Endothelial cell of umbilical vein (primary cell): ENCODE results near the gene LATS1. TPM values are rescaled to one million over a fixed set of nuclear protein-coding genes. Genes with fewer than 3 reads are reported as not detected.

ENCODE experiments used
- BruUV-seq: library from RNA; stranded (reverse); fragments of 400-500 nt; replicated peaks from 2 replicates; lab custom pipeline; 2021; lab: Mats Ljungman, UMichigan
- CTCF ChIA-PET: fragments of 300-600, 350-600 bp; sonication (Branson Sonifier 250); formaldehyde crosslinking; loops from one replicate; lab custom pipeline; 2021; ENCODE audit warnings: antibody characterized with exemption, inconsistent platforms; lab: Charles Lee
- POLR2A ChIA-PET: fragments of 300-600, 350-600 bp; sonication (Branson Sonifier 250); formaldehyde crosslinking; loops from one replicate; lab custom pipeline; 2021; ENCODE audit warnings: antibody characterized with exemption, inconsistent platforms; lab: Charles Lee
- DNase-seq: peaks from one replicate; pipeline ENCODE4 v3.0.0-alpha.2; 2011; ENCODE audit warnings: low read depth, low spot score
- FAIRE-seq: peaks from 2 replicates; lab custom pipeline; 2011; peaks lifted over from hg19 to GRCh38; lab: Jason Lieb, UNC
- H2AFZ ChIP-seq: 2 replicates; pipeline ENCODE4 v1.6.0; 2012; ENCODE audit warnings: low read depth, low read length, control low read depth, inconsistent platforms
- H3K27ac ChIP-seq: 2 replicates; pipeline ENCODE4 v1.5.1; 2011; ENCODE audit warnings: low read depth, mild to moderate bottlenecking, control low read depth, low read length, moderate library complexity; ENCODE audit not compliant: insufficient read depth
- H3K27me3 ChIP-seq, 2 experiments: 2 replicates each; pipeline versions ENCODE4 v1.6.0 to v1.6.1; 2011; ENCODE audit warnings: low read length in 2 of 2, mixed read lengths in 1 of 2; ENCODE audit not compliant: control insufficient read depth in 2 of 2, insufficient read depth in 2 of 2
- H3K36me3 ChIP-seq, 2 experiments: 2 replicates in 1 of 2; 3 replicates in 1 of 2; pipeline ENCODE4 v1.5.1; 2011; ENCODE audit warnings: low read length in 2 of 2, mild to moderate bottlenecking in 1 of 2, moderate library complexity in 1 of 2; ENCODE audit not compliant: control insufficient read depth in 2 of 2, insufficient read depth in 2 of 2; ENCODE audit errors: extremely low read depth in 1 of 2
- H3K4me1 ChIP-seq: 3 replicates; pipeline ENCODE4 v1.5.1; 2011; ENCODE audit warnings: mild to moderate bottlenecking, low read length; ENCODE audit not compliant: control insufficient read depth, insufficient read depth; ENCODE audit errors: extremely low read depth
- H3K4me2 ChIP-seq: 2 replicates; pipeline ENCODE4 v1.6.1; 2011; ENCODE audit warnings: low read length, control low read depth, mixed read lengths; ENCODE audit not compliant: insufficient read depth
- H3K4me3 ChIP-seq, 3 experiments: fragments of 200-600 bp in 1 of 3; sonication (generic), shearing (Covaris generic) in 1 of 3; replicated peaks in 1 of 3; 2 replicates each; pipeline ENCODE4 v1.5.1; 2011 to 2016; ENCODE audit warnings: control low read depth in 3 of 3, low read length in 3 of 3, mild to moderate bottlenecking in 2 of 3, inconsistent platforms in 1 of 3, low read depth in 1 of 3, moderate library complexity in 1 of 3; ENCODE audit not compliant: insufficient read depth in 1 of 3
- H3K79me2 ChIP-seq: 2 replicates; pipeline ENCODE4 v1.6.0; 2012; ENCODE audit warnings: low read length, inconsistent platforms; ENCODE audit not compliant: control insufficient read depth, insufficient read depth
- H3K9ac ChIP-seq: replicated peaks from 2 replicates; pipeline ENCODE3; 2011; ENCODE audit warnings: low read length, control low read depth; ENCODE audit not compliant: insufficient read depth; ENCODE audit errors: extremely low read depth
- H3K9me1 ChIP-seq: replicated peaks from 3 replicates; pipeline ENCODE4 v1.6.0; 2011; ENCODE audit warnings: mild to moderate bottlenecking, low read length; ENCODE audit not compliant: control insufficient read depth, insufficient read depth; ENCODE audit errors: extremely low read depth
- H3K9me3 ChIP-seq: replicated peaks from 2 replicates; pipeline ENCODE4 v1.5.1; 2012; ENCODE audit warnings: low read length, inconsistent platforms; ENCODE audit not compliant: control insufficient read depth, insufficient read depth
- H4K20me1 ChIP-seq: replicated peaks from 2 replicates; pipeline ENCODE3; 2011; ENCODE audit warnings: mild to moderate bottlenecking, low read length; ENCODE audit not compliant: control insufficient read depth, insufficient read depth; ENCODE audit errors: extremely low read depth
- EZH2 ChIP-seq: IDR thresholded peaks from 2 replicates; pipeline ENCODE4 v1.6.1; 2012; ENCODE audit warnings: borderline replicate concordance, low read depth, mild to moderate bottlenecking, moderate library complexity, low read length, inconsistent platforms; ENCODE audit not compliant: severe bottlenecking
- FOS ChIP-seq: IDR thresholded peaks from 2 replicates; pipeline ENCODE4 v1.6.1; 2011; ENCODE audit warnings: mild to moderate bottlenecking, low read length, moderate library complexity, borderline replicate concordance; ENCODE audit not compliant: insufficient read depth
- GATA2 ChIP-seq: IDR thresholded peaks from 2 replicates; pipeline ENCODE4 v1.7.0; 2011; ENCODE audit warnings: low read depth, mild to moderate bottlenecking, moderate library complexity, mixed read lengths, low read length; ENCODE audit not compliant: insufficient read length, insufficient read depth
- JUN ChIP-seq: IDR thresholded peaks from 2 replicates; pipeline ENCODE4 v1.6.1; 2011; ENCODE audit warnings: borderline replicate concordance, low read depth; ENCODE audit not compliant: insufficient read length, insufficient read depth
- MYC ChIP-seq: IDR thresholded peaks from one replicate; pipeline ENCODE4 v1.6.1; 2011; ENCODE audit warnings: mild to moderate bottlenecking, low read depth, low read length
- POLR2A ChIP-seq: IDR thresholded peaks from 2 replicates; pipeline ENCODE4 v1.6.1; 2012; ENCODE audit warnings: low read depth, mild to moderate bottlenecking, control low read depth, low read length
- POLR2AphosphoS5 ChIP-seq: IDR thresholded peaks from 2 replicates; pipeline ENCODE4 v1.6.1; 2012; ENCODE audit warnings: low read depth, mild to moderate bottlenecking, control low read depth, low read length, moderate library complexity; ENCODE audit not compliant: insufficient read depth
- dilution Hi-C: fragments of 300-500 bp; cut with MboI; formaldehyde crosslinking; loops from one replicate; pipeline ENCODE4 v1.15.0; 2019; ENCODE audit warnings: low sequenced_read_pairs; ENCODE audit not compliant: extremely low pct_ligation_motif_present
- intact Hi-C: fragments of 100-400 bp; cut with micrococcal nuclease; formaldehyde crosslinking; loops from one replicate; pipeline ENCODE4 v1.10.0; 2022
- polyA plus RNA-seq, 4 experiments: library from polyadenylated mRNA; depleted of rRNA in 3 of 4; stranded (reverse) in 3 of 4; unstranded in 1 of 4; fragments of >200 nt; gene quantifications; 2 replicates each; pipeline versions ENCODE4 v1.2.1 to v1.2.3, GENCODE V29; 2011 to 2012; ENCODE audit warnings: missing spikeins in 1 of 4
- total RNA-seq: library from RNA; stranded (reverse); gene quantifications from 2 replicates; pipeline ENCODE4 v1.2.3, GENCODE V29; 2021
- TF ChIP-seq, protein P1 (sequence below): IDR thresholded peaks from 2 replicates; pipeline ENCODE4 v1.6.1; 2011; ENCODE audit not compliant: insufficient read depth, insufficient read length
- TF ChIP-seq, protein P2 (sequence below), 2 donors: IDR thresholded peaks; 1 replicate in 1 of 2; 2 replicates in 1 of 2; pipeline ENCODE4 v1.5.1; 2011; ENCODE audit warnings: low read length in 2 of 2, mild to moderate bottlenecking in 2 of 2, moderate library complexity in 2 of 2, control low read depth in 1 of 2, inconsistent platforms in 1 of 2, low read depth in 1 of 2; ENCODE audit not compliant: insufficient read depth in 1 of 2; ENCODE audit errors: extremely low read depth in 1 of 2

The LATS1 gene
- total and polyA plus RNA-seq, 2 donors (not counting 3 experiments of a cell fraction or from before 2014, with no cell fraction given), result 8.4 to 27.6 TPM

DNA sequence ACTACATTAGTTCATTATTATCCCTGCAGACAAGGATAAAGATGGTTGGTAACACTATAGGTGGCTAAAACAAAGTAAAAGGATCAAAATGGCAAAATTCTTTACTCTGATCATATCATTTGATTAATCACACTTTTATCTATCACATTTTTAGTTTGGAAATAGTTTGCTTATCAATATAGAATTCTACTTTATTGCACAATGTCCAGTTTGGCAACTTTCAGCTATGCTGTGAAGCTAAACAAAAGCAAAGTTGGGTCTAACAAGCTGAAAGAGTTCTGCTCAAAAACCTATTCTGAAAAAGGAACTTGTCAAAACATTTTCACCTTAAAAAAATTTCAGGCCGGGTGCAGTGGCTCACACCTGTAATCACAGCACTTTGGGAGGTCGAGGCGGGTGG, 7.9 kb upstream of the LATS1 start:
- H3K27ac ChIP-seq, result no peak overlapping the region
- BruUV-seq, result no TSS peak
- H3K79me2 ChIP-seq, result no peaks in the 10 kb centered on the region
- no peak overlapping the region for H2AFZ ChIP-seq
- no peaks in the 10 kb centered on the region for H3K9me1 ChIP-seq
- no peak for DNase-seq
- no peak overlapping the region for H3K9ac ChIP-seq
- CTCF ChIA-PET, result no interaction called here
- FAIRE-seq, result no peak
- H3K9me3 ChIP-seq, result no peaks in the 10 kb centered on the region
- dilution Hi-C loops, result no loop called here
- no peak overlapping the region for H3K4me2 ChIP-seq
- no peak overlapping the region for H3K4me3 ChIP-seq
- H4K20me1 ChIP-seq, result no peaks in the 10 kb centered on the region
- no peak for TF ChIP-seq POLR2A
- TF ChIP-seq GATA2, result no peak
- TF ChIP-seq, protein P1, sequence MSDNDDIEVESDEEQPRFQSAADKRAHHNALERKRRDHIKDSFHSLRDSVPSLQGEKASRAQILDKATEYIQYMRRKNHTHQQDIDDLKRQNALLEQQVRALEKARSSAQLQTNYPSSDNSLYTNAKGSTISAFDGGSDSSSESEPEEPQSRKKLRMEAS, result no peak
- no peak for TF ChIP-seq POLR2AphosphoS5
- no peak for TF ChIP-seq JUN
- TF ChIP-seq FOS, result no peak
- no peak for TF ChIP-seq MYC
- no peak for TF ChIP-seq EZH2
- TF ChIP-seq, protein P2, sequence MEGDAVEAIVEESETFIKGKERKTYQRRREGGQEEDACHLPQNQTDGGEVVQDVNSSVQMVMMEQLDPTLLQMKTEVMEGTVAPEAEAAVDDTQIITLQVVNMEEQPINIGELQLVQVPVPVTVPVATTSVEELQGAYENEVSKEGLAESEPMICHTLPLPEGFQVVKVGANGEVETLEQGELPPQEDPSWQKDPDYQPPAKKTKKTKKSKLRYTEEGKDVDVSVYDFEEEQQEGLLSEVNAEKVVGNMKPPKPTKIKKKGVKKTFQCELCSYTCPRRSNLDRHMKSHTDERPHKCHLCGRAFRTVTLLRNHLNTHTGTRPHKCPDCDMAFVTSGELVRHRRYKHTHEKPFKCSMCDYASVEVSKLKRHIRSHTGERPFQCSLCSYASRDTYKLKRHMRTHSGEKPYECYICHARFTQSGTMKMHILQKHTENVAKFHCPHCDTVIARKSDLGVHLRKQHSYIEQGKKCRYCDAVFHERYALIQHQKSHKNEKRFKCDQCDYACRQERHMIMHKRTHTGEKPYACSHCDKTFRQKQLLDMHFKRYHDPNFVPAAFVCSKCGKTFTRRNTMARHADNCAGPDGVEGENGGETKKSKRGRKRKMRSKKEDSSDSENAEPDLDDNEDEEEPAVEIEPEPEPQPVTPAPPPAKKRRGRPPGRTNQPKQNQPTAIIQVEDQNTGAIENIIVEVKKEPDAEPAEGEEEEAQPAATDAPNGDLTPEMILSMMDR (IDR thresholded peaks at IDR 0.05; ENCODE audit: extremely low read depth in 1 of 2, insufficient read depth in 1 of 2, low read depth in 1 of 2, low read length in 2 of 2), result no peak
- no peaks in the 10 kb centered on the region for H3K27me3 ChIP-seq
- intact Hi-C loops, result no loop called here
- POLR2A ChIA-PET, result no interaction called here
- no peaks in the 10 kb centered on the region for H3K4me1 ChIP-seq
- H3K36me3 ChIP-seq, result peaks cover 5 to 10% of the 10 kb centered on the region in 2 experiments
